GM21786 (cell line): ENCODE measurements around the gene CHRD.

Experiments used
- ATAC-seq: cut with Tn5 transposase; IDR thresholded peaks from one replicate; pipeline ENCODE4 v1.9.1; 2021; ENCODE audit not compliant: unreplicated experiment

The CHRD gene

DNA sequence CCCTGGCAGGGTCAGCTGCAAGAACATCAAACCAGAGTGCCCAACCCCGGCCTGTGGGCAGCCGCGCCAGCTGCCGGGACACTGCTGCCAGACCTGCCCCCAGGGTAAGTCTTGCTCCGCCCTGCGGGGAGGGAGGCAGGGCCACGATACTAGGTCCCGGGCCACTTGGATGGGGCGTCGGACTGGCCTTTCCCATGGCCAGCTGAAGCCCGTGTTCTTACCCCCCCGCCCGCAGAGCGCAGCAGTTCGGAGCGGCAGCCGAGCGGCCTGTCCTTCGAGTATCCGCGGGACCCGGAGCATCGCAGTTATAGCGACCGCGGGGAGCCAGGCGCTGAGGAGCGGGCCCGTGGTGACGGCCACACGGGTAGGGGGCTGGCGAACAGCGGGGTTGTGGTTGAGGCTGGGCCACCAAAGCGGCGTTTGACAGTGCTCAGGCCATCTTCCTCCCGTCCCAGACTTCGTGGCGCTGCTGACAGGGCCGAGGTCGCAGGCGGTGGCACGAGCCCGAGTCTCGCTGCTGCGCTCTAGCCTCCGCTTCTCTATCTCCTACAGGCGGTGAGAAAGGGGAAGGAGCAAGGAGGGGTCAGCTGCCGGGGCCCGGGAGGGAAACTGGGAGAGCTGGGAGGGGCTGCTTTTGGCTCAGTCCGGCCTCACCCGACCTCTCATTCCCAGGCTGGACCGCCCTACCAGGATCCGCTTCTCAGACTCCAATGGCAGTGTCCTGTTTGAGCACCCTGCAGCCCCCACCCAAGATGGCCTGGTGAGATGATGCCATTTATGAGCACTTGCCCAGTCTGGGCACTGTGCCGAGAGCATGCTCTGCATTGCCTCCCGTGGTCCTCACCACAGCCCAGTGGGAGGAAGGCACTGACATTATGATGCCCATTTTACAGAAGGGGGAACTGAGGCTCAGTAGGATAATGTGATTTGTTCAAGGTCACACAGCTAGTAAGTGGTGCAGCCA, 1.7 kb downstream of the CHRD start:
- ATAC-seq = no peak

DNA sequence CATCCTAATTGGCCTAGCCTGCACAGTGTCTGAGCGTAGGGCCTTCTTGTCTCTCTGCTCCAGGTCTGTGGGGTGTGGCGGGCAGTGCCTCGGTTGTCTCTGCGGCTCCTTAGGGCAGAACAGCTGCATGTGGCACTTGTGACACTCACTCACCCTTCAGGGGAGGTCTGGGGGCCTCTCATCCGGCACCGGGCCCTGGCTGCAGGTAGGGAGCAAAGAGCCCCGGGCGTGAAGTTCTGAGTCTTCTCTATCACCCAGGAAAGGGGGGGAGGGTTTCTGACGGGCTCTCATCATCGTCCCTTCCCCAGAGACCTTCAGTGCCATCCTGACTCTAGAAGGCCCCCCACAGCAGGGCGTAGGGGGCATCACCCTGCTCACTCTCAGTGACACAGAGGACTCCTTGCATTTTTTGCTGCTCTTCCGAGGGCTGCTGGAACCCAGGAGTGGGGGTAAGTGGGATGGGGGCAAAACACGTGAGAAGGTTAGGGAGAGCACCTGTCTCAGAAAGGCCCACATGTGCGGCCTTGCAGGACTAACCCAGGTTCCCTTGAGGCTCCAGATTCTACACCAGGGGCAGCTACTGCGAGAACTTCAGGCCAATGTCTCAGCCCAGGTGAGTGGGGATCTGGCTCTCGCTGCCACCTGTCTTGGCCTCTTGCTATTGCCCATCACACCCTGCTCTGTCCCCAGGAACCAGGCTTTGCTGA, 2.6 kb downstream of the CHRD start:
- ATAC-seq = no peak

GRCh38 chr3:184383033-184383740, 3.3 kb downstream of the CHRD start:
- ATAC-seq = no peak

GRCh38 chr3:184384342-184384741, 4.5 kb downstream of the CHRD start:
- no peak for ATAC-seq

GRCh38 chr3:184384856-184385422, 5.1 kb downstream of the CHRD start:
- ATAC-seq = no peak

DNA sequence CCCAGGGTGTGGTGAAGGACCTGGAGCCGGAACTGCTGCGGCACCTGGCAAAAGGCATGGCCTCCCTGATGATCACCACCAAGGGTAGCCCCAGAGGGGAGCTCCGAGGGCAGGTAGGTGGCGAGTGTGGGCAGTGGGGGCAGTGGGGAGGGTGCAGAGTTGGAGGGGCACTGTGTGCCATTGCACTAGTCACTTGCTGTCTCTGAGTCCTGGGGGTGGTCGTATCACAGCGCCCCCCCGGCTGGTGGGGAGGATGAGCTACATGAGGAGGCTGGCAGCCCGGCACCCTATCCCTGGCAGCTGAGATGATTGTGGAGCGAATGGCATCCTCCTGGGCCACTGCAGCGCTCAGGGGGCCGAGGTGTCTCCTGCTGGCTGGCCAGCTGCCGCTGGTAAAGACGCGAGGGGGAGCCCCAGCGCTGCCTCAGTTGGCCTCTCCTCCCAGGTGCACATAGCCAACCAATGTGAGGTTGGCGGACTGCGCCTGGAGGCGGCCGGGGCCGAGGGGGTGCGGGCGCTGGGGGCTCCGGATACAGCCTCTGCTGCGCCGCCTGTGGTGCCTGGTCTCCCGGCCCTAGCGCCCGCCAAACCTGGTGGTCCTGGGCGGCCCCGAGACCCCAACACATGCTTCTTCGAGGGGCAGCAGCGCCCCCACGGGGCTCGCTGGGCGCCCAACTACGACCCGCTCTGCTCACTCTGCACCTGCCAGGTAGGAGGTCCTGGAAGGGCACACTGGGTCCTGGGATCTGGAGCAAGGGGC, 6.4 kb downstream of the CHRD start:
- ATAC-seq = no peak

DNA sequence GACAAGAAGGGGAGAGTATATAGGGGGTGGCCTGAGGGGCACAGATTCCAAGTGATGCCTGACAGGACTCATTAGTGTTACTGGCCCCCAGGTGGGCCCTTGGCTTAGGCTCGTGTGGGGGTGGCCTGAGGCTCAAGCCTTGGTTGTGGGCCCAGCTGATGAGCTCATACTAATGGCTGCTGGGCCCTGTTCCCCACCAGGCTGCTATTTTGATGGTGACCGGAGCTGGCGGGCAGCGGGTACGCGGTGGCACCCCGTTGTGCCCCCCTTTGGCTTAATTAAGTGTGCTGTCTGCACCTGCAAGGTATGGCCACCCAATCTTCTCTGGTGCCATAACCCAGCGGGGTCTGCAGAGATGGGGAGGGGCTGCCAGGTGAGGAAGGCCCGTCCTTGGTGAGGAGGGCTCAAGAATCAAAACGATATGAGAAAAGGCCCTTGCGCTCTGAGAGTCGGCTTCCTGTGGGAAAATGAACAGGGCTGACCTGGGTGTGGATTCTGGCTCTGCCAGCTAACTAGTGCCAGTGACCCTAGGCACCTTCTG, 7.4 kb downstream of the CHRD start:
- ATAC-seq = no peak

DNA sequence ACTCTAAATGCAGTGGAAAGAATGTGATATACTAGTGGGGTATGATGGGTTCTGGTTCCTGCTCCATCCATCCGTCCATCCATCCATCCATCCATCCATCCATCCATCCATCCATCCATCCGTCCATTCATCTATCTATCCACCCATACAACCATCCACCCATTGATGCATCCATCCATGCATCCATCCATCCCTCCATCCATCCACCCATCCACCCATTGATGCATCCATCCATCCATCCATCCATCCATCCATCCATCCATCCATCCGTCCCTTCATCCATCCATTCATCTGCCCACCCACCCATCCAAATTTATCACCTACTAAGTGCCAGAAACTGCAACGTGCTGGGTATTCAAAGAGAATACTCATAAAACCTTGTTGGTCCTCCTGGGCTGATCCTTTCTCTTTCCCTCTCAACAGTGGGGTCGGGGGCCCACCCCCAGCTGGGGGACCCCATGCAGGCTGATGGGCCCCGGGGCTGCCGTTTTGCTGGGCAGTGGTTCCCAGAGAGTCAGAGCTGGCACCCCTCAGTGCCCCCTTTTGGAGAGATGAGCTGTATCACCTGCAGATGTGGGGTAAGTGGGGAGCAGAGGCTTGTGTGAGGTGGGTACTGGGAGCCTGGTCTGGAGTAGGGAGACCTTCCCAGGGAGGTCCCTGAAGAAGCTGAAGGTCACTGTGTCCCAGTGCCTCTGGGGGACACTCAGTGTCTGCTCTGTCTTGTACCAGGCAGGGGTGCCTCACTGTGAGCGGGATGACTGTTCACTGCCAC, 8.5 kb downstream of the CHRD start:
- ATAC-seq = no peak

DNA sequence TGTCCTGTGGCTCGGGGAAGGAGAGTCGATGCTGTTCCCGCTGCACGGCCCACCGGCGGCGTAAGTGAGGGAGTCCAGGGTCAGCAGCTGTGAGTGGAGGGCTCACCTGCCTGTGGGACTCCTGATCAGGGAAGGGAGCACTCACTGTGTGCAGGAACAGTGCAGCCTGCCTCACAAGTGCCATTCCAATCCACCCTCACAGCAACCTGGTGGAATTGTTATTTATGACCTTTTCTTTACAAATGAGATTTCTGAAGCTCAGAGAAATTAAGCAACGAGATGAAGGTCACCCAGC, 9.0 kb downstream of the CHRD start:
- no peak for ATAC-seq

GRCh38 chr3:184389384-184389783, 9.5 kb downstream of the CHRD start:
- ATAC-seq = no peak

DNA sequence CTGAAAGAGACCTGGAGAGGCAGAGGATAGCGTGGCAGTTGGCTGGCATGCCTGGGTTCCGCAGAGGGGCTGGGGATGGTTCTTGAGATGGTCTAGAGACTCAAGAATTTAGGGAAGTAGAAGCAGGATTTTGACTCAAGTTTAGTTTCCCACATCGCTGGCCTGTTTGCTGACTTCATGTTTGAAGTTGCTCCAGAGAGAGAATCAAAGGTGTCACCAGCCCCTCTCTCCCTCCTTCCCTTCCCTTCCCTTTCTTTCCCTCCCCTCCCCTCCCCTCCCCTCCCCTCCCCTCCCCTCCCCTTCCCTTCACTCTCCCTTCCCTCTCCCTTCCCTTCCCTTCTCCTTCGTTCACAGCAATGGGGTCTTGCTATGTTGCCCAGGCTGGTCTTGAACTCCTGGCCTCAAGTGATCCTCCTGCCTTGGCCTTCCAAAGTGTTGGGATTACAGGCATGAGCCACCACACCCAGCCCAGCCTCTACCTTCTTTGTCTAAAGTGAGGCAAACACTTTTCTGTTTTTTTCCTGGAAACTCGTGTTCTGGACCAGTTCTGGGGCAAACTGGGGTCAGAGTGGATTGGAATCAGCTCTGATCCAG, 10.2 kb downstream of the CHRD start:
- no peak for ATAC-seq

DNA sequence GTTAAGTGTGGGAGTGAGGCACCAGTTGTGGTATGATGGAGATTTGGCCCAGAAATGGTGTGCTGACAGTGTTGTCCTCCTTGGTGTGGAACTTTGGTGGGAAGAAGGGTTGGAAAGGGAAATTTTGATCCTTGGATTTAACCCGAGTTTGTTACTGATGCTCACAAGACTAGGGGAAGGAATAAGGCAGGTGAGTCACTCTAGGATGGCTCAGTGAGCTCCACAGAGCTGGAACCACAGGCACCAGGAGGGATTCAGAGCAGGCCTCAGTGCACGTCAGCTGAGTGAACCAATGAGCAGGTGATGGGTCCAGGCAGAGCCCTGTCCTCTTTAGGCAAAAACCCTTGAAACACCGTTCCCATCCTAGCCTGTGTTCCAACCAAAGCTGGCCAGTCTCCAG, 11.4 kb downstream of the CHRD start:
- no peak for ATAC-seq

GRCh38 chr3:184395320-184395660, 15.4 kb downstream of the CHRD start:
- no peak for ATAC-seq

- no peak for ATAC-seq
Observed at GRCh38 chr3:184399410-184399809, 19.6 kb downstream of the CHRD start.

DNA sequence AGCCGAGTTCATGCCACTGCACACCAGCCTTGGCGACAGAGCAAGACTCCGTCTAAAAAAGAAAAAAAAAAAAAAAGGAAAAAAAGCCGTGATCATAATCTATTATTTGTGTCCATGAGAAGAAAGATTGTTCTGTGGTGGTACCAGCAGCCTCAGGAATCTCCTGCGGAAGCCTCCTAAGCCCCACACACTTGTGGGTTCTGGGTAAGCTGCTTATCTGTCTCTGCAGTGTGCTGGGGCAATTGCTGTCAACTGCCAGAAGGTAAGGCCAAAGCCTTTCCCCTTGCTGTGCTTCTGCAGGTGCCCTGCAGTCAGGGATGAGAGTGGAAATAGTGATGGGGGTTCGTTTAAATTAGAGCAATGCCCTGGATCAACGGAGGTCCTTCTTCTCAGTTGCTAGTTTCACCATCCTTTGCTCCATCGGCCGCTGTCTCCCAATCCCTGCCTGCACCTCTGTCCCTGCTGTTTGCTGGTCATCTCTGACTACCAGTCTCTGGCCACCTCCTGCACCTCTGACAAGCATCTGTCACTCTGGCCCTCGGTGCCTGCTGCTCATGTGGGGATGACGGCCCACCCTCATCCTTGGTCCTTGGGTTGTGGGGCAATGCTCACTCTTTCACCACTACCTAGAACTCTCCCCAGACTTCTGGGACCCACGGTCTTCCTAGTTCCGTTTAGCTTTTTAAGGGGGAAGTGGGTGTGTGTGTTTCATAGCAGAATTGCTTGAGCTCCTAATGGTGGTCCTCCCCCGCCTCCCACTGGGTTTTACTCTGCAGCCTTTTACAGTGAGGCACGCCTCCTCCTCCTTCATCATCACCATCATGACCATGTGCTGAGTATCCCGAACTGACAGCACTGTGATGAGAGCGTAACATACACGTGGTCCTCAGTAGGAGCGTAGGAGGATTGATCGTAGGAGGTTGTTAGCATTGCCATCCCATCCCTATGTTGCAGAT, 25.5 kb downstream of the CHRD start:
- no peak for ATAC-seq

- ATAC-seq = no peak
Observed at GRCh38 chr3:184409331-184409926, 29.6 kb downstream of the CHRD start.

- no peak for ATAC-seq
Observed at GRCh38 chr3:184409946-184410500, 30.2 kb downstream of the CHRD start.
